ENCODE data around the gene MS4A8.
"Not testable (repeated sequence)": the region's sequence is repeated elsewhere in the genome, so short reads cannot be mapped to it uniquely, and the experiment has no call there.

Gene MS4A8

GRCh38 chr11:60710482-60710881 lies 11.1 kb downstream of the MS4A8 start:
- H3K36me3 ChIP-seq (ENCODE audit: low read length) = no peaks in the 10 kb centered on the region
- H4K20me1 ChIP-seq (ENCODE audit: low read depth, low read length) = no peaks in the 10 kb centered on the region
- no peaks in the 10 kb centered on the region for H3K9me2 ChIP-seq (replicated peaks; ENCODE audit: insufficient read depth, low read length)
- H3K4me2 ChIP-seq (ENCODE audit: low read depth, low read length, poor library complexity, severe bottlenecking) = no peak overlapping the region
- H3K27me3 ChIP-seq (ENCODE audit: low read length) = no peaks in the 10 kb centered on the region
- no peak overlapping the region for H3K9ac ChIP-seq (ENCODE audit: low read length)
- no peaks in the 10 kb centered on the region for H3K9me3 ChIP-seq (ENCODE audit: insufficient read depth, low read length)
- no peak overlapping the region for H3K27ac ChIP-seq (ENCODE audit: low read depth, low read length)
- no peak overlapping the region for H2AFZ ChIP-seq (ENCODE audit: low read depth, low read length, severe bottlenecking)
- H3K79me2 ChIP-seq (ENCODE audit: insufficient read depth, low read length) = no peaks in the 10 kb centered on the region
- no peak overlapping the region for H3K4me3 ChIP-seq (ENCODE audit: insufficient read depth, low read length, poor library complexity, severe bottlenecking)
- no peak for TF ChIP-seq EZH2phosphoT487 (conservative IDR thresholded peaks at IDR 0.05; ENCODE audit: low read length)
- TF ChIP-seq, protein P1, sequence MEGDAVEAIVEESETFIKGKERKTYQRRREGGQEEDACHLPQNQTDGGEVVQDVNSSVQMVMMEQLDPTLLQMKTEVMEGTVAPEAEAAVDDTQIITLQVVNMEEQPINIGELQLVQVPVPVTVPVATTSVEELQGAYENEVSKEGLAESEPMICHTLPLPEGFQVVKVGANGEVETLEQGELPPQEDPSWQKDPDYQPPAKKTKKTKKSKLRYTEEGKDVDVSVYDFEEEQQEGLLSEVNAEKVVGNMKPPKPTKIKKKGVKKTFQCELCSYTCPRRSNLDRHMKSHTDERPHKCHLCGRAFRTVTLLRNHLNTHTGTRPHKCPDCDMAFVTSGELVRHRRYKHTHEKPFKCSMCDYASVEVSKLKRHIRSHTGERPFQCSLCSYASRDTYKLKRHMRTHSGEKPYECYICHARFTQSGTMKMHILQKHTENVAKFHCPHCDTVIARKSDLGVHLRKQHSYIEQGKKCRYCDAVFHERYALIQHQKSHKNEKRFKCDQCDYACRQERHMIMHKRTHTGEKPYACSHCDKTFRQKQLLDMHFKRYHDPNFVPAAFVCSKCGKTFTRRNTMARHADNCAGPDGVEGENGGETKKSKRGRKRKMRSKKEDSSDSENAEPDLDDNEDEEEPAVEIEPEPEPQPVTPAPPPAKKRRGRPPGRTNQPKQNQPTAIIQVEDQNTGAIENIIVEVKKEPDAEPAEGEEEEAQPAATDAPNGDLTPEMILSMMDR (IDR thresholded peaks at IDR 0.05; ENCODE audit: insufficient read depth, low read length, poor library complexity, severe bottlenecking) = no peak
- H3F3A ChIP-seq (ENCODE audit: insufficient read depth) = no peaks in the 10 kb centered on the region

- TF ChIP-seq, protein P1 (IDR thresholded peaks at IDR 0.05; ENCODE audit: insufficient read depth, low read length, poor library complexity, severe bottlenecking) = no peak
- no peak for TF ChIP-seq EZH2phosphoT487 (conservative IDR thresholded peaks at IDR 0.05; ENCODE audit: low read length)
- no peak overlapping the region for H2AFZ ChIP-seq (ENCODE audit: low read depth, low read length, severe bottlenecking)
- H3K79me2 ChIP-seq (ENCODE audit: insufficient read depth, low read length) = no peaks in the 10 kb centered on the region
- no peaks in the 10 kb centered on the region for H3K9me2 ChIP-seq (replicated peaks; ENCODE audit: insufficient read depth, low read length)
- no peaks in the 10 kb centered on the region for H3K9me3 ChIP-seq (ENCODE audit: insufficient read depth, low read length)
- H3K4me3 ChIP-seq (ENCODE audit: insufficient read depth, low read length, poor library complexity, severe bottlenecking) = no peak overlapping the region
- H3K27ac ChIP-seq (ENCODE audit: low read depth, low read length) = no peak overlapping the region
- H3K4me2 ChIP-seq (ENCODE audit: low read depth, low read length, poor library complexity, severe bottlenecking) = no peak overlapping the region
- no peaks in the 10 kb centered on the region for H4K20me1 ChIP-seq (ENCODE audit: low read depth, low read length)
- H3K9ac ChIP-seq (ENCODE audit: low read length) = no peak overlapping the region
- H3K27me3 ChIP-seq (ENCODE audit: low read length) = no peaks in the 10 kb centered on the region
- H3K36me3 ChIP-seq (ENCODE audit: low read length) = no peaks in the 10 kb centered on the region
- no peaks in the 10 kb centered on the region for H3F3A ChIP-seq (ENCODE audit: insufficient read depth)
These were observed 11.9 kb downstream of the MS4A8 start for GRCh38 chr11:60711276-60711675.

DNA sequence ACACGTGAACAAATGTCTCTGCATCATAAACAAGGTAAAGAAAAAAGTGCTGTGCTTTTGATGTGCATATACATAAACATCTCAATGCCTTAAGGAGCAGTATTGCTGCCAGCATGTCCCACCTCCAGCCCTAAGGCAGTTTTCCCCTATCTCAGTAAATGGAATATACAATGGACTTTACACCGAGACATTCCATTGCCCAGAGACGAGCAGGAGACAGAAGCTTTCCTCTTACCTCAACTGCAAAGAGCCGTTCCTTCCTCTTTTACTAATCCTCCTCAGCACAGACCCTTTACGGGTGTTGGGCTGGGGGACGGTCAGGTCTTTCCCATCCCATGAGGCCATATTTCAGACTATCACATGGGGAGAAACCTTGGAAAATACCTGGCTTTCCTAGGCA lies 14.0 kb downstream of the MS4A8 start:
- H3K4me3 ChIP-seq (ENCODE audit: insufficient read depth, low read length, poor library complexity, severe bottlenecking); H3K9ac ChIP-seq (ENCODE audit: low read length); H3K9me3 ChIP-seq (ENCODE audit: insufficient read depth, low read length); H3K27ac ChIP-seq (ENCODE audit: low read depth, low read length); H3K36me3 ChIP-seq (ENCODE audit: low read length); H3F3A ChIP-seq (ENCODE audit: insufficient read depth); H3K27me3 ChIP-seq (ENCODE audit: low read length); H3K79me2 ChIP-seq (ENCODE audit: insufficient read depth, low read length); H3K4me2 ChIP-seq (ENCODE audit: low read depth, low read length, poor library complexity, severe bottlenecking); H4K20me1 ChIP-seq (ENCODE audit: low read depth, low read length); H3K9me2 ChIP-seq (replicated peaks; ENCODE audit: insufficient read depth, low read length); H2AFZ ChIP-seq (ENCODE audit: low read depth, low read length, severe bottlenecking): not testable (repeated sequence)

DNA sequence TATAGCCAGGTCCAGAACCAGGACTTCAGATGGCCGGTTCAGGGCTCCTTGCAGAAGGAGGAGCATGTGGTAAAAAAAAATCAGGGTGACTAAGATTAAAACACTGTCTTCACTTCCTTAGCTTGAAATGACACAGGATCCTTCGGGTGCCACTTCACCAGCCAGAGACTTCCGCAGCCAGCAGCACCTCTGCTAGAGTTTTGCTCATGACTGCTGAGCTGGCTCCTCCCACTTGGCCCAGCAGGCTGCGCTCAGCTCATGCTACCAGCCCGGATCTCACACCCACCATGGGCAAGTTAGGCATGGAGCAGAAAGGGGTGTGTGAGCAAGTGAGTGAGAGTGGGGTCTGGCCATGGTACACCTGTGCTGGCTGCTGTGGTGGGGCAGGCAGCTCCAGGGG lies 18.5 kb downstream of the MS4A8 start:
- no peaks in the 10 kb centered on the region for H3F3A ChIP-seq (ENCODE audit: insufficient read depth)
- H3K4me2 ChIP-seq (ENCODE audit: low read depth, low read length, poor library complexity, severe bottlenecking) = no peak overlapping the region
- no peaks in the 10 kb centered on the region for H3K36me3 ChIP-seq (ENCODE audit: low read length)
- 0 out of 2 replicates have a peak, but pooled peaks cover 3% of the 10 kb centered on the region for H3K9me3 ChIP-seq (ENCODE audit: insufficient read depth, low read length)
- H3K9me2 ChIP-seq (replicated peaks; ENCODE audit: insufficient read depth, low read length) = no peaks in the 10 kb centered on the region
- no peak overlapping the region for H3K27ac ChIP-seq (ENCODE audit: low read depth, low read length)
- no peaks in the 10 kb centered on the region for H3K79me2 ChIP-seq (ENCODE audit: insufficient read depth, low read length)
- no peak overlapping the region for H3K9ac ChIP-seq (ENCODE audit: low read length)
- H3K27me3 ChIP-seq (ENCODE audit: low read length) = no peaks in the 10 kb centered on the region
- no peak overlapping the region for H2AFZ ChIP-seq (ENCODE audit: low read depth, low read length, severe bottlenecking)
- TF ChIP-seq EZH2phosphoT487 (conservative IDR thresholded peaks at IDR 0.05; ENCODE audit: low read length) = no peak
- TF ChIP-seq, protein P1 (IDR thresholded peaks at IDR 0.05; ENCODE audit: insufficient read depth, low read length, poor library complexity, severe bottlenecking) = no peak
- H4K20me1 ChIP-seq (ENCODE audit: low read depth, low read length) = no peaks in the 10 kb centered on the region
- H3K4me3 ChIP-seq (ENCODE audit: insufficient read depth, low read length, poor library complexity, severe bottlenecking) = no peak overlapping the region

Measured in SU-DHL-6 (cell line).